Fibroblast of lung (primary cell): ENCODE measurements around the gene OR4Q3. TPM values are rescaled to one million over a fixed set of nuclear protein-coding genes. Genes with fewer than 3 reads are reported as not detected.
"Not testable (repeated sequence)": the region's sequence is repeated elsewhere in the genome, so short reads cannot be mapped to it uniquely, and the experiment has no call there.

Source experiments
- DNase-seq, 2 donors: peaks; one replicate each; pipeline versions ENCODE4 v3.0.0 to v3.0.0-alpha.2; 2010; ENCODE audit warnings: low read depth in 2 of 2
- H2AFZ ChIP-seq: 2 replicates; pipeline ENCODE4 v1.5.1; 2012; ENCODE audit warnings: low read length, control low read depth, inconsistent platforms
- H3K27ac ChIP-seq: 2 replicates; pipeline ENCODE4 v1.5.1; 2011; ENCODE audit warnings: low read length, control low read depth; ENCODE audit not compliant: insufficient read depth
- H3K27me3 ChIP-seq: 2 replicates; pipeline ENCODE4 v1.5.1; 2011; ENCODE audit warnings: mild to moderate bottlenecking, low read length; ENCODE audit not compliant: control insufficient read depth, insufficient read depth
- H3K36me3 ChIP-seq: 2 replicates; pipeline ENCODE4 v1.5.1; 2011; ENCODE audit warnings: low read length; ENCODE audit not compliant: control insufficient read depth, insufficient read depth
- H3K4me1 ChIP-seq: 2 replicates; pipeline ENCODE4 v1.5.1; 2011; ENCODE audit warnings: low read length; ENCODE audit not compliant: control insufficient read depth, insufficient read depth; ENCODE audit errors: extremely low read depth
- H3K4me2 ChIP-seq: 2 replicates; pipeline ENCODE4 v1.5.1; 2011; ENCODE audit warnings: low read length, control low read depth; ENCODE audit not compliant: insufficient read depth; ENCODE audit errors: extremely low read depth
- H3K4me3 ChIP-seq, 4 experiments: fragments of 200-600 bp in 1 of 4; sonication (generic) in 1 of 4; replicated peaks in 1 of 4; 2 replicates each; pipeline ENCODE4 v1.5.1; 2011 to 2016; ENCODE audit warnings: low read length in 4 of 4, low read depth in 3 of 4, mild to moderate bottlenecking in 3 of 4, control low read depth in 2 of 4, inconsistent platforms in 1 of 4, mixed read lengths in 1 of 4; ENCODE audit not compliant: insufficient read depth in 1 of 4; ENCODE audit errors: control extremely low read depth in 1 of 4
- H3K79me2 ChIP-seq: 2 replicates; pipeline ENCODE4 v1.5.1; 2012; ENCODE audit warnings: mild to moderate bottlenecking, low read length, inconsistent platforms; ENCODE audit not compliant: control insufficient read depth, insufficient read depth
- H3K9ac ChIP-seq: 2 replicates; pipeline ENCODE4 v1.5.1; 2011; ENCODE audit warnings: mild to moderate bottlenecking, low read length, control low read depth; ENCODE audit not compliant: insufficient read depth
- H3K9me3 ChIP-seq: 2 replicates; pipeline ENCODE4 v1.5.1; 2012; ENCODE audit warnings: low read depth, low read length; ENCODE audit not compliant: control insufficient read depth, insufficient read depth
- H4K20me1 ChIP-seq: 2 replicates; pipeline ENCODE4 v1.5.1; 2011; ENCODE audit warnings: low read length; ENCODE audit not compliant: control insufficient read depth, insufficient read depth; ENCODE audit errors: extremely low read depth
- EZH2 ChIP-seq: IDR thresholded peaks from 2 replicates; pipeline ENCODE4 v1.5.1; 2012; ENCODE audit warnings: low read length, control low read depth, mild to moderate bottlenecking; ENCODE audit errors: missing control alignments
- polyA plus RNA-seq, 2 donors: library from polyadenylated mRNA; depleted of rRNA in 1 of 2; stranded (reverse) in 1 of 2; unstranded in 1 of 2; fragments of >200 nt; gene quantifications; 2 replicates each; pipeline ENCODE4 v1.2.1, GENCODE V29; 2011 to 2012; ENCODE audit warnings: missing spikeins in 1 of 2
- total RNA-seq: library from RNA; depleted of rRNA; stranded (reverse); fragments of >200 nt; gene quantifications from 2 replicates; pipeline ENCODE4 v1.2.1, GENCODE V29; 2014
- TF ChIP-seq, protein P1 (sequence below), 2 donors: IDR thresholded peaks in 1 of 2; conservative IDR thresholded peaks in 1 of 2; 1 replicate in 1 of 2; 2 replicates in 1 of 2; pipeline ENCODE4 v1.5.1; 2011 to 2012; ENCODE audit warnings: low read length in 2 of 2, control low read depth in 1 of 2, inconsistent platforms in 1 of 2, low read depth in 1 of 2, mild to moderate bottlenecking in 1 of 2

Gene OR4Q3
- total and polyA plus RNA-seq, 2 donors (not counting 1 experiment from before 2014, with no cell fraction given) = not detected

DNA sequence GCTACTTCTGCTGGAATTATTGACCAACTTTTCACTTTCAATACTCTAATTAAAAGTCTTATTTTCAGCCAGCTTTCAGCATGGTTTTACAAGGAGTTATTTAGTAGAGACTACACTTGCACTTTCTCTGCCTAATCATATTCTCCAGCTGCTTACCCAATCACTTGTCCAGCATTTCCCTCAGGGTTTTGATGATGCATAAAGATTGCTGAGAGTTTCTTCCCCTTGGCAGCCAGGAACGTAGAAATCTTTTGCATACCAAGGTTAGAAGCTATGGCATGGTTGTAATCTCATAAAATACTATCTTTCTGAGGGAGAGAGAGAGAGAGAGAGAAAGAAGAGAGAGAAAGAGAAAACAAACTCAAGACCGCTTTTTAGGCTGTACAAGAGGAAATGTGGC, 10.8 kb downstream of the OR4Q3 start:
- TF ChIP-seq, protein P1, sequence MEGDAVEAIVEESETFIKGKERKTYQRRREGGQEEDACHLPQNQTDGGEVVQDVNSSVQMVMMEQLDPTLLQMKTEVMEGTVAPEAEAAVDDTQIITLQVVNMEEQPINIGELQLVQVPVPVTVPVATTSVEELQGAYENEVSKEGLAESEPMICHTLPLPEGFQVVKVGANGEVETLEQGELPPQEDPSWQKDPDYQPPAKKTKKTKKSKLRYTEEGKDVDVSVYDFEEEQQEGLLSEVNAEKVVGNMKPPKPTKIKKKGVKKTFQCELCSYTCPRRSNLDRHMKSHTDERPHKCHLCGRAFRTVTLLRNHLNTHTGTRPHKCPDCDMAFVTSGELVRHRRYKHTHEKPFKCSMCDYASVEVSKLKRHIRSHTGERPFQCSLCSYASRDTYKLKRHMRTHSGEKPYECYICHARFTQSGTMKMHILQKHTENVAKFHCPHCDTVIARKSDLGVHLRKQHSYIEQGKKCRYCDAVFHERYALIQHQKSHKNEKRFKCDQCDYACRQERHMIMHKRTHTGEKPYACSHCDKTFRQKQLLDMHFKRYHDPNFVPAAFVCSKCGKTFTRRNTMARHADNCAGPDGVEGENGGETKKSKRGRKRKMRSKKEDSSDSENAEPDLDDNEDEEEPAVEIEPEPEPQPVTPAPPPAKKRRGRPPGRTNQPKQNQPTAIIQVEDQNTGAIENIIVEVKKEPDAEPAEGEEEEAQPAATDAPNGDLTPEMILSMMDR (conservative IDR thresholded peaks at IDR 0.05 in 1 of 2, IDR thresholded peaks at IDR 0.05 in 1 of 2; ENCODE audit: low read depth in 1 of 2, low read length in 2 of 2) = no peak
- no peak for TF ChIP-seq EZH2
- Histone ChIP-seq H3K79me2 (no peaks in the 10 kb centered on the region), H3K27ac (no peak overlapping the region), H4K20me1 (no peaks in the 10 kb centered on the region), H3K9me3 (no peaks in the 10 kb centered on the region), H3K9ac (no peak overlapping the region), H3K36me3 (no peaks in the 10 kb centered on the region), H3K27me3 (no peaks in the 10 kb centered on the region), H3K4me3 (no peak overlapping the region), H3K4me1 (no peaks in the 10 kb centered on the region), H2AFZ (no peak overlapping the region), H3K4me2 (no peak overlapping the region)
- DNase-seq = no peak

DNA sequence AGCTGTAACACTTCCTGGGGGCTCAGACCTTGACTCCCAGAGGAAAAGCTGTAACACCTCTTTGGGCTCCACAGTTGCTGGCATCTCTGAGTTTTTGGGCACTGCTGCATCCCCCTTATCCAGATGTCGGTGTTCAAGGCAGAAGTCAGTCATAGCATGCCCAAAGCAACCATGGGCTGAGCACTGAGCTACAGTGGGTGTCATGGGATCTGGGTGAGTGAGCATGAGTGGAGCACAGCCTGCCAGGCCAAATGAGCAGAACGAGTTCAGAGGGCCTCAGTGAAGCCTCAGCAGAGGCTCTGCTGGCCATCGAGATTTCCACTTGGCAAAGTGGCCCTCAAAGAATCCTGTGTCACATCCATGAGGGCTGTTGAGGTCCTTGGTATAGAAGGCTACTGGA, 28.1 kb downstream of the OR4Q3 start:
- not testable (repeated sequence) for H4K20me1 ChIP-seq, H3K27ac ChIP-seq, H3K36me3 ChIP-seq, H3K4me3 ChIP-seq, H3K9ac ChIP-seq, H3K4me2 ChIP-seq, DNase-seq, H3K9me3 ChIP-seq, H3K4me1 ChIP-seq, H3K27me3 ChIP-seq, H2AFZ ChIP-seq, H3K79me2 ChIP-seq

DNA sequence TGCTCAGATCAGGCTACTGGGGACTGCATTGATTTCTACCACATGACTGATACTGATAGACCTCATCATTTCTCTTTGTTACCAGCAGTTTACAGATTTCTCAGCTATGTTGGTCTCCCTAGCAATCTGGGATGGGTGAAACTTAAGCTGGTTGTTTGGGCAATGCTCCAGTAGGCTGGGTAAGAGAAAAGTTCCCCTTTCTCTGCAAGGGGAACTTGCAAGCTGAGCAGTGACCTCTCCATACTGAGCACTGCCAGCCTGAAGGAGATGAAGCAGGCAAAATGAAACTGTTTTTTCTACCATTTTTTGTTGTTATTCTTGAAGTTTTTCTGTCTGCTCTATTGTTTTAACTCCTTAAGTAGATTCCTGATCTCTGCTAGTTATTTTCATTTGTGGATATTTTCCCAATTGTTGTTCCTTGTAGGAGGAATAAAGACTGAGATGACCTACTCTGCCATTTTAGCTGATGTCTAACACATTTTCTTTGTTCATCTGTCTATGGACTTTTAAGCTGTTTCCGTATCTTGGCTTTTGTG, 28.6 kb downstream of the OR4Q3 start:
- Histone ChIP-seq H3K27ac (no peak overlapping the region), H3K36me3 (no peaks in the 10 kb centered on the region), H3K4me1 (no peaks in the 10 kb centered on the region), H3K79me2 (no peaks in the 10 kb centered on the region), H3K9me3 (no peaks in the 10 kb centered on the region), H2AFZ (no peak overlapping the region), H3K4me2 (no peak overlapping the region), H3K9ac (no peak overlapping the region), H4K20me1 (no peaks in the 10 kb centered on the region), H3K27me3 (no peaks in the 10 kb centered on the region), H3K4me3 (no peak overlapping the region)
- no peak for TF ChIP-seq EZH2
- TF ChIP-seq, protein P1 (conservative IDR thresholded peaks at IDR 0.05 in 1 of 2, IDR thresholded peaks at IDR 0.05 in 1 of 2; ENCODE audit: low read depth in 1 of 2, low read length in 2 of 2) = no peak
- DNase-seq = no peak

DNA sequence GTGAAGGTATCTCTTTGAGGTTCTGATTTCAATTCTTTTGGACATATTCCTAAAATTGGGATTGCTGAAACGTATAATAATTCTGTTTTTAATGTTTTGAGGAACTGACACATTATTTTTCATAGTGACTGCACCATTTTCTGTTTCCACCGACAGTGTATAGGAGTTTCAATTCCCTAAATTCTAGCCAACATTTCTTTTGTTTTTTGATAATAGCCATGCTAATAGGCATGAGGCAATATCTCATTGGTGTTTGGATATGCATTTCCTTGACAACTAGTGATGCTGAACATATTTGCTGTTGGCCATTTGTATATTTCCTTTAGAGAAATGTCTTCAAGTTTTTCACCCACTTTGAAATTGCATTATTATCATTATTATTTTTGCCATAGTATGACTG, 29.1 kb downstream of the OR4Q3 start:
- not testable (repeated sequence) for H3K79me2 ChIP-seq, H3K27me3 ChIP-seq, DNase-seq, H3K4me2 ChIP-seq, H3K36me3 ChIP-seq, H2AFZ ChIP-seq, H3K4me3 ChIP-seq, H3K9me3 ChIP-seq, H4K20me1 ChIP-seq, H3K27ac ChIP-seq, H3K9ac ChIP-seq, H3K4me1 ChIP-seq

DNA sequence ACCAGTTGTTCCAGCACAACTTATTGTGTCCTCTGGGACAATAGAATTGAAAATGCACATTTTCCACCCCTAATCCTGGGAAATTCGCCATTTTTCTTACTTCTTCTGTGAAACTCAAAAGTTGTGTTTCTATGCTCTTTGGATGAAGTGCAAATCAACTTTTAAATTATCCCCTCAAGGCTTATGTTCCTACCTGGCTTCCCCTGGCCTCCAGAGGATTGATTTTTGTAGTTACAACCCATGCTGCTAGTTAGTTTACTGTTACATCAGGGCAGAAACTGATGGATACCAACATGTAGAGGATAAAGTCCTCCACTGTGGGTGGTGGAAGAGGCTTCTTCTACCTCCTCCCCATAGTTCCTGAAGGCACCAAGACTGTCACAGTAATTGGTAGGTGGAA, 29.8 kb downstream of the OR4Q3 start, which contains the start of gene OR4M1:
TSS of gene OR4M1 (plus strand) at position 301 of the 400 bp plus-strand sequence. CDS start 6,819 bp downstream, outside the sequence.
- not testable (repeated sequence) for H2AFZ ChIP-seq, DNase-seq

More for the DNA sequence above, 29.8 kb downstream of the OR4Q3 start, which contains the start of gene OR4M1:
- not testable (repeated sequence) for H3K27ac ChIP-seq, H3K9ac ChIP-seq, H4K20me1 ChIP-seq, H3K4me2 ChIP-seq, H3K4me1 ChIP-seq, H3K36me3 ChIP-seq, H3K9me3 ChIP-seq, H3K27me3 ChIP-seq, H3K79me2 ChIP-seq, H3K4me3 ChIP-seq
